ENCODE measurements around the gene STPG2.

DNA sequence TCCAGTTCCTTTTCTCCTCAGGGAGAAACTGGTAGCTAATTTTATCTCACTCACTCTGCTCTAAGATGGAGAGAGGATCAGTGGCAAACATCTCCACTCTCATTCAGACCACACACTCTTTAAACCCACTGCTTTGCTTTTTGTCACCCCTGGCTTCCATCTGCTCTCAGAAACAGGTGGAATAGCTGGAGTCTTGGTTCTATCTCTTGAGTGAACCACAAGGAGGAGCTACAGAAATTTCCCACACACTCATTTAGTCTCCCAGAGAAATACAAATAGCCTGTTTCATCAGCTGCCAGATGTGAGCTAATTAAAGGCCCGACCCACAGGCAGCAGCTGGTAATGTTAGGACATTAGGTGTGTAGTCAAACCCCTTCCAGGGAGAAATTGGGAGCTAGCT is 96.6 kb downstream of the STPG2 start:
- TF ChIP-seq EZH2 (IDR thresholded peaks at IDR 0.05; ENCODE audit: insufficient read depth, poor library complexity, severe bottlenecking) (no peak), EZH2phosphoT487 (IDR thresholded peaks at IDR 0.05; ENCODE audit: insufficient read depth, low read depth) (no peak)
